ENCODE results near the gene NUDT4B.
"Not testable (repeated sequence)": the region's sequence is repeated elsewhere in the genome, so short reads cannot be mapped to it uniquely, and the experiment has no call there.

NUDT4B gene

GRCh38 chr1:148748563-148749334 is at the start of gene NUDT4B:
TSS of gene NUDT4B (plus strand) at chr1:148748774. CDS start at chr1:148748953, 179 bp downstream.
- not testable (repeated sequence) for DNase-seq (ENCODE audit: low read depth, low spot score)

GRCh38 chr1:148699357-148699756 is 49.2 kb upstream of the NUDT4B start:
- DNase-seq (ENCODE audit: low read depth, low spot score), result not testable (repeated sequence)

- DNase-seq (ENCODE audit: low read depth, low spot score), result not testable (repeated sequence)
Observed at GRCh38 chr1:148702242-148702641, 46.3 kb upstream of the NUDT4B start.

- not testable (repeated sequence) for DNase-seq (ENCODE audit: low read depth, low spot score)
Observed at GRCh38 chr1:148703973-148704591, 44.5 kb upstream of the NUDT4B start.

- not testable (repeated sequence) for DNase-seq (ENCODE audit: low read depth, low spot score)
Observed at GRCh38 chr1:148705316-148705948, 43.1 kb upstream of the NUDT4B start.

GRCh38 chr1:148708779-148709333 is 39.7 kb upstream of the NUDT4B start:
- DNase-seq (ENCODE audit: low read depth, low spot score), result not testable (repeated sequence)

- DNase-seq (ENCODE audit: low read depth, low spot score), result not testable (repeated sequence)
Observed at GRCh38 chr1:148710772-148711523, 37.6 kb upstream of the NUDT4B start.

GRCh38 chr1:148712353-148712752 is 36.2 kb upstream of the NUDT4B start:
- not testable (repeated sequence) for DNase-seq (ENCODE audit: low read depth, low spot score)

GRCh38 chr1:148715518-148715917 is 33.1 kb upstream of the NUDT4B start:
- not testable (repeated sequence) for DNase-seq (ENCODE audit: low read depth, low spot score)

- DNase-seq (ENCODE audit: low read depth, low spot score), result not testable (repeated sequence)
Observed at GRCh38 chr1:148716966-148717520, 31.5 kb upstream of the NUDT4B start.

GRCh38 chr1:148720918-148721317 is 27.7 kb upstream of the NUDT4B start:
- DNase-seq (ENCODE audit: low read depth, low spot score), result not testable (repeated sequence)

GRCh38 chr1:148722758-148723157 is 25.8 kb upstream of the NUDT4B start:
- not testable (repeated sequence) for DNase-seq (ENCODE audit: low read depth, low spot score)

- DNase-seq (ENCODE audit: low read depth, low spot score), result not testable (repeated sequence)
Observed at GRCh38 chr1:148723515-148723914, 25.1 kb upstream of the NUDT4B start.

- not testable (repeated sequence) for DNase-seq (ENCODE audit: low read depth, low spot score)
Observed at GRCh38 chr1:148724872-148725271, 23.7 kb upstream of the NUDT4B start.

GRCh38 chr1:148727862-148728261 is 20.7 kb upstream of the NUDT4B start:
- not testable (repeated sequence) for DNase-seq (ENCODE audit: low read depth, low spot score)

- not testable (repeated sequence) for DNase-seq (ENCODE audit: low read depth, low spot score)
Observed at GRCh38 chr1:148729128-148729527, 19.4 kb upstream of the NUDT4B start.

- DNase-seq (ENCODE audit: low read depth, low spot score), result not testable (repeated sequence)
Observed at GRCh38 chr1:148729541-148729940, 19.0 kb upstream of the NUDT4B start.

GRCh38 chr1:148732277-148732676 is 16.3 kb upstream of the NUDT4B start:
- not testable (repeated sequence) for DNase-seq (ENCODE audit: low read depth, low spot score)

GRCh38 chr1:148733585-148734310 is 14.8 kb upstream of the NUDT4B start:
- not testable (repeated sequence) for DNase-seq (ENCODE audit: low read depth, low spot score)

GRCh38 chr1:148734311-148734662 is 14.3 kb upstream of the NUDT4B start:
- DNase-seq (ENCODE audit: low read depth, low spot score), result not testable (repeated sequence)
